HG03175 (cell line): ENCODE measurements around the gene KIF26A.

Source experiments
- ATAC-seq: cut with Tn5 transposase; IDR thresholded peaks from one replicate; pipeline ENCODE4 v1.9.1; 2021; ENCODE audit warnings: mild to moderate bottlenecking, moderate library complexity; ENCODE audit not compliant: unreplicated experiment

KIF26A gene

DNA sequence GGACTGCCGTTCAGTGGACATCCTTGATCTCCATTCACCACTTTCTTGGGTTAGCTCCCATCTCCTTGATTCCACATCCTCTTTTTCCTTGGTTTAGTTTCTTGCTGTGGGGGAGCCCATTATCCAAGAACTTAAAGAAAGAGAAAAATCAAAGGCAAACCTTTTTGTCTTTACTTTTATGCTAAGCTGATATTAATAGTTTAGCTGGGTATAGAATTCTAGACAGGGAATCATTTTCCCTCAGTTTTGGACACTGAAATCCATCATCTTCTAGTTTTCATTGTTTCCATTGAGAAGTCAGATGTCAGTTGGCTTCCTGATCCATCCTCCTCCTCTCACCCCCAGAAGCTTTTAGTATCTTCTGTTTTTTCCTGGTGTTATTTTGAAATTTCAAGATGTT lies 8.8 kb upstream of the KIF26A start:
- ATAC-seq, result no peak

DNA sequence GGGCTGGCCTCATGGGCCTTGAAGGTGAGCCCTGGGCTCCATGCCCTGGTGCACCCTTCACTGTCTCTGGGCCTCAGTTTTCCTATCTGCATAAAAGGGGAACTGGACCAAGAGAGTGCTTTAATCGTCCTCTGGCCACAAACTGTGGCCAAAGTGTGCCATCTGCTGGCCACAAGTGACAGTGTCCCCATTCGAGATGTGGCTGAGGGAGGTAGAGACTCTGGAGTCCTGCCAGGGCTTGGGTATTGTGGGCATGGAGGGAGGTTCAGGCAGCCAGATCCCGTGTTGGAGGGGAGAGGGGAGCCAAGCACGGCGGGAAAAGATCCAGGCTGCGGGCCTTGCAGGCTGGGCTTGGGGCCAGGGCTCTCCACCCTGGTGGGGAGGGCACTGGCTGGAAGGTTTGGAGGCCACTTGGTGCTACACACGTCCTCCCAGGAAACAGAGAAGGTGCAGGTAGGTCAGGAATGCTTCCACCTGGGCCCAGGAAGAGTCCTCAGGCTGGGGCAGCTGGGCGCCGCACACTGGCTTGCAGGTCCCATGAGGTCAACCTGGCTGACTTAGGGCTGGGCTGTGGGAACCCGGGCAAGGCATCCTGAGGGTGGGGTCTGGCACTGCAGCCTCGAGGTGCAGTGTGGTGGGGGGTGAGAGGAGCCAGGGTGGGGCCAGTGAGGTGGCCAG lies 7.3 kb upstream of the KIF26A start:
- ATAC-seq, result no peak

- no peak for ATAC-seq
These were observed 6.2 kb upstream of the KIF26A start for GRCh38 chr14:104131968-104132732.

- ATAC-seq, result no peak
These were observed 5.4 kb upstream of the KIF26A start for GRCh38 chr14:104132981-104133380.

GRCh38 chr14:104133496-104133895 lies 4.9 kb upstream of the KIF26A start:
- no peak for ATAC-seq

DNA sequence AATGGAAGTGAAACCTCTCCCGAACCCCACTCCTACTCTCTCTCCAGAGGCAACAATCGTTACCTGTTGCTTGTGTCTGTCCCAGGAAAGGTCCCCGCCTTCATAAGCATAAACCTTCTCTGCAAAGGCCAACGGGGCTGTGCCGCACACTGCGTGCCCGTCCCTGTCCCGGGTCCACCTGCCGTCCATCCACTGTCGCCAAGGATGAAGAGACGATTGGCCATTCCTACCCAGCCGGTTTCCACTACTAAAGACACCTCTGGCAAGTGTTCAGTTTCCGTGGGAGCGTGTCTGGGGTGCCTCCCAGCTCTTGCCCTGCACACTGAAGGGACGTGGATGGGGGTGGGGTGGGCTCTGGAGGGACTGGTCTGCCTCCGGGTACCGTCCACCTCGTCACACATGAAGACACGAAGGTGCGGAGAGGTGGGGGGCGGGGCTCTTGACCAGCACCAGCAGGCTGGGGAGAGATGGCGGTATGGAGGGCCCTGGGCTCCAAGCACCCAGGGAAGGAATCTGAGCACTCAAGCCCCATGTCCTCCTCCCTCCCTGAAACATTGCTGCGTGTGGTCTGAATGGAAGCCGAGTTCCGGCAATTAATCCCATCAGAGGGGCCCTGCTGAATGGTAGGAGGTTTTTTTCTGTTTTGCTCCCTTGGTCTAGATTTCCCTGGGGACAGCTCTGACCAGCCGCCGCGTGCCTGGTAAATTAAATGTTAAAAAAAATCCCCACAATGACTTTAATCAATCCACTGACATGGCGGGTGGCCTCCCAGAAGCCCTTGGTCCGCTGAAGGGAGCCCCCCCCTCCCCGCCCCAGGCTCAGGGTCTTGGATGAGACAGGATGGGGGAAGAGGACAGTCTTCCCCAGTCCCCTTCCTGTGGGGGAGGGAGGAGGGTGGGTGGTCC lies 4.1 kb upstream of the KIF26A start:
- no peak for ATAC-seq

DNA sequence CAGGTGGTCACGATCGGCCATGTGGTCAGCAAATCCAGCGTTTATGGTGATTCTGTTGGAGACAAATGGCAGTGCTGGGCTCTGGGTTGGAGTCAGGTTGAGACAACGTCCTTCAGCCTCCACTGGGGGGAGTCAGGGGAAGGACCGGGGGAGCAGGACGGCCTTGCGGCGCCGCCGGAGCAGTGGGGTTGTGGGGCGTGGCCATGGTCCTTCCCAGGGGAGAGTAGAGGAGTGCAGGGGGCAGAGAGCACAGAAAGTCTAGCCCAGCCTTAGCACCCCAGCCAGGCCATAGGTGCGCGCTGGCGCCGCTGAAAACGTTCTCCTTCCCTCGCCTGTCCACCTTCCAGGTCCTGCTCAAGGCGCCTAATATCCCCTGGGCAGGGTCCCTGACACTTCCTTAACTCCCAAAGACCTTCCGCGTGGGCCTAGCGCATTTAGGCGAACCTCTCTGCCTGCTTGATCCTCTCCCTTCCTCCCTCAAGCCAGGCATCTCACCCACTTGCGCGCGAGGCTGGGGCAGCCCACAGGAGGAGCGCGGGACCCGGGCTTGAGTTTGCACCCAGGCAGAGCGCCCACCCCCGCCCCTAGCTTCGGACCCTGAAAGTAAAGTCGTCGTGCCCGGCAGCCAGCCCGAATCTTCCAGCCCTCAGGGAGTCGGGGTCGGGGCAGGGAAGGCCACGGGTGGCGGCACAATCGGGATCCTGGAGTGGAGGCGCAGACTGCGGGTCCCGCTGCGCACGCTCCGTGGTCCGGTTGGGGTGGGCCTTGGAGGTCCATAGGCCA lies 3.1 kb upstream of the KIF26A start:
- ATAC-seq, result no peak

- ATAC-seq, result no peak
These were observed 2.4 kb upstream of the KIF26A start for GRCh38 chr14:104135904-104136471.

DNA sequence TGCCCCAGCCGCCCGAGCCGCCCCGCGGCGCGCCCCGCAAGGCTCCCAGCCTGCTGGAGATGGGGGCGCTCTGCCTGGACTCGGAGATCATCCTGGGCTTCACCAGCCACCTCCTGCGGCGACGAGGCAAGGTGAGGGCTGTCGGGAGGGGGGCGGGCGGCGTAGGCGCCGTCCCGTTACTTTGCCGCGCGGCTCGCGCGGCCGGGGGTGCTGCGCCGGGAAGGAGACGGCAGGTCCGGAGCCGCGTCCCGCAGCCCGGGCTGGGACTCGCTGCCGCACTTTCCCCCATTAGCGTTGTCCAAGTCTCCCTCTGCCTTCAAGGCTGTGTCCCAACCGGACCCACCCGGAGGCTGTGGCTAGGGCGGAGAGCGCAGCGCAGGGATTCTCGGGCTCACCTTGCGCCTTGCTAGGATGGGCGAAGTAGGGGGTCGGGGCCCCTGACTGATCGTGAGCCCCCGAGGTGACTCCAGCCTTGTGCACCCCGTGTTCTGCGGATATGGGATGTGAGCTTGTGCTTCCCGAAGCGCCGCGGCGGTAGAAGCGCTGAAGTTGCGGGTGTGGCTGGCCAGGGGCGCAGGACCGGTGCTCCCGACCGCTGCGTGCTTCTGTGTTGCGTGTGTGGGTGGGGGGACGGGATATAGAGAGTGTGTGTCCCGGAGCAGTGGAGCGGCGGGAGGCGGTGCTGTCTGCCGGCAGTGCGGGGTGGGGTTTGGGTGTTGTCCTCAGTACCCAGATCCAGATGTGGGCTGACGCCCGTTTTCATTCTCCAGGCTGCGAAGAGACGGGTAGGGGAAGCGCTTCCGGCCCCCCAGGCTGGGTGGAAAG lies 1.7 kb upstream of the KIF26A start:
- ATAC-seq, result no peak

GRCh38 chr14:104137297-104138097 lies 890 bp upstream of the KIF26A start:
- ATAC-seq, result peak; percentile 46

DNA sequence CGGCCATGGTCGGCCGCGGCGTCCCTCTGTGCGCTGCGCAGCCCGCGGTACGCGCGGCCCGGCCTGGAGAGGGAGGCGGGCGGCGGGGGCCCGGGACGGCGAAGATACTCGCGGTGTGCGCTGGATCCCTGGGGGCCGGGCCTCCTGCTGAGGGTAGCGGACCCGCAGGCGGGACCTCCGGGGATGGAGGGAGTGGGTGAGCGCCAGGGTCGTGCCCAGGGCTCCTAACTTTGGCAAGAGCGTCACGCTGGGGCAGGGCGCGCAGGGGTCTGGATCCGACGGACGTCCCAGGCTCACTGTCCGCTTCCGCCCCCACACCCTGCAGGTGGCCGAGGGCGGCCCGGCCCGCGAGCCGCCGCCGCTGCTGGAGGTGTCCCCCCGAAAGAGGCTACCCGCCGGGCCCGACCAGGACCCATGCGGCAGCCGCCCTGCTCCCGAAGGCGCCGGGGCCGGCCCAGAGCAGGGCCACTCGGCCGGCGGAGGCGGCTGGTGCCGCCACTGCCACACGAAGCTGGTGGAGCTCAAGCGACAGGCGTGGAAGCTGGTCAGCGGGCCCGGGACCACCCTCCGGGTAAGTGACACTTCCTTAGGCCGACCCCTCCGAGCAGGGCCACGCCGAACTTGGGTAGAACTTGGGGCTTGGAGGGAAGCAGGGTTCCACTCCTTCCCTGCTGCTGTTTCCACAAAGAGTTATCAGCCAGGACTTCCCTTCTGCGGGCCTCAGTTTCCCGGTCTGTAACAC lies 502 bp downstream of the KIF26A start:
- no peak for ATAC-seq

- no peak for ATAC-seq
These were observed 1.2 kb downstream of the KIF26A start for GRCh38 chr14:104139460-104140212.

DNA sequence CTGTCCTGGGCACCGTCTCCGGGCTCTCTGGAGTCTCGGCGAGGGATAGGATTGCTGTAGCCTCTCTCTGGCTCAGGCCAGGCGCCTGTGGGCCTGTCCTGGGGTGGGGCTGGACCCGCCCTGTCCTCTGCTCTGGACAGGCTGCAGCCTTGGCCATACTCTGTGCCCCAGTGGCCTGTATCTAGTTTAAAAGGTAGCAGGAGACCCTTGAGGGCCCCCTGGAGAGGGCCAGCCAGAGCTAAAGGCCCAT lies 1.8 kb downstream of the KIF26A start:
- no peak for ATAC-seq

DNA sequence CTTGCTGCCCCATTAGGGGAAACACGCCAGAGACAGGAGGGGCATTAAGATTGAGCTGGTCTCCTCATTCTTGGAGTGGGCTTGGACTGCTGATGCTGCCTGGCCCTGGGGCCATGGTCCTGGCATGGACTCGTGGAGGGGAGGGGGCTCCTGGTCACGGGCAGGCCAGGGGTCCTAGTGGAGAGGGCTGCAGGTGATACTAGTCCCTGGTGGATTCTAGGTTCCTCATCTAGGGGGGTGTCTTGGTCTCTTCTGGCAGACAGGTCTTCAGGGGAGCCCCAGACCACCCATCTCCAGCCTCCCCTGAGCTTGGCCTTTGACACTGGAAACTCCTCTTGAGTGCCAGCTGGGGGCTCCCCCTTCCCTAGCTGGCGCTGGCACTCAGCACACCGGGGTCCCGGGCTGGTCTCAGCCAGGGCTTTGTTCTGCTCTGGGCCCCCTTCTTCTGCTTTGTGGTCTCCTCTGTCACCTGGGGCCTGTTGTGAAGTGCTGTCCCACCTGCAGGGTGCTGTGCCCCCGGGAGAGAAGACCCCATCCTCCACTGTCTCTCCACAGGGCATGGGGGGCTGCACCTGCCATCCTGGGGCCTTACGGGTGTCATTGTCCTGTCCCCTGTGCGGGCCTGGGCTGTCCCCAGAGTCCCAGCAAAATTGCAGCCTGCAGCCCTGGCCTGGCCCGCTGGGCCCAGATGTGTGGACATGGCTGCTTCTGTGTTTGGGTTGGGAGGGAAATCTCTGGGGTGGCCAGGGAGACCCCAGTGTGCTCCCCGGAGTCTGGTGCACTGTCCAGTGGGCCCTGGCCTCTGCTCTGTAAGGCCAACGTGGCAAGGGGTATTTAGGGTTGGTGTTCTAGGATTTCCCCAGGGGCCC lies 2.3 kb downstream of the KIF26A start:
- no peak for ATAC-seq

DNA sequence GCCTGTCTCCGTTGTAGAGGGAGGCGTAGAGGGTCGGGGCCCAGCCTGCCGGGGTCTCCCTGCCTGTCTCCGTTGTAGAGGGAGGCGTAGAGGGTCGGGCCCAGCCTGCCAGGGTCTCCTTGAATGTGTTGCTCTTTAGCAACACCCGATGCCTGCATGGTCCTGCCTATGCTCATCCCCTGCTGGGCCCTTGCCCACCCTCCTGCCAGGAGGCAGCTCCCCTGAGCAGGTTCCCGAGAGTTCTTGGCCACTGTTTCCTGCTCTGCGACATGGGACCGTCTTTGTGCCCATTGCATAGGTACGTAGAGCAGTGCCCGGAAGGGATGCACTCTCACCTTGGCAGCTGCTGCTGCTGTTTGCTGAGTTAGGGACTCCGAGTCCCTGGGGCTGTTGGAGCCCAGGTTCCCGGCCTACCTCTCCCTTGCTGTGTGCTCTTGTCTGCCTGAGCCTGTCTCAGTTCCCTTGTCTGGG lies 3.3 kb downstream of the KIF26A start:
- ATAC-seq, result no peak

DNA sequence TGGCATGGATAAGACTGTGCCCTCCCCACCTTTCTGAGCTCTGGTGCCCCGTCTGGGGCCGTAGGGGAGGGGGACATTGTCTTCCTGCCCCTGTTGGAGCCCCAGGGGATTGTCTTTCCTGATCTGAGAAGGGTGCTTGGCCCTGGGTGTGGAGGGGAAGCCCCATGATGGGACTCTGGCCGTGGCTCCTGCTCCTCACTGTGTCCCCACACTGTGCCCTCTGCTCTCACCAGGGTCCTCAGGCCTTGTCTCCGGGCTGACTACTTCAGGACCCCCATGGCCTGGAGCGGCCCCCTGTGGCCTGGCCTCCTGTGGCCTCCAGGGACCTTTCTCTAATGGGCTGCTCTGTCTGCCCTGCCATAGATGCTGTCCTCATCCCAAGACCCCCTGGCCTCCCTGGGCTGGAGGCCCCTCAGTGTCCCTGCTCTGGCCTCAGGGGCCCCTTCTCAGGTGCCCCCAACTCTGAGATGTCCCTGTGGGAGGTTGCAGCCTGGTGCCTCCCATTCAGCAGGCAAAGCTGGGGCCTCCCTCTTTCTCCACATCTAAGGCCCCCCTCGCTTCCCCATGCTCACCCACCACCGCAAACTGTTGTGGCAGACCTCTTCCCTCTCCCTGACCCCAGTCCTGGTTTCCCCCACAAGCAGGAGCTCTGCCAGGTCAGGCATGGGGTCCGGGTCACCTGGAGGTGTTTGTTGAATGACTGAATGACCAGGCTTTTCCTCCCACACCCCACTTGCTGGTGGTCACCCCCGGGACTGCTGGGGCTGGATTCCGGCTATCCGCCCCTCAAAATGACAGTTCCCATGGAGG lies 4.0 kb downstream of the KIF26A start:
- ATAC-seq, result no peak
